ENCODE results near the gene KNSTRN.
A peak's percentile ranks its signal among the peaks of the same experiment; 100 is the strongest.

KNSTRN gene

GRCh38 chr15:40379853-40380252, 2.7 kb upstream of the KNSTRN start:
- DNase-seq (ENCODE audit: extremely low read depth, low read depth), result peak; percentile 96
- no peak for TF ChIP-seq CTCF (IDR thresholded peaks at IDR 0.05; ENCODE audit: low read depth, low read length)

GRCh38 chr15:40380636-40381035, 1.9 kb upstream of the KNSTRN start:
- no peak for TF ChIP-seq CTCF (IDR thresholded peaks at IDR 0.05; ENCODE audit: low read depth, low read length)
- DNase-seq (ENCODE audit: extremely low read depth, low read depth), result no peak

DNA sequence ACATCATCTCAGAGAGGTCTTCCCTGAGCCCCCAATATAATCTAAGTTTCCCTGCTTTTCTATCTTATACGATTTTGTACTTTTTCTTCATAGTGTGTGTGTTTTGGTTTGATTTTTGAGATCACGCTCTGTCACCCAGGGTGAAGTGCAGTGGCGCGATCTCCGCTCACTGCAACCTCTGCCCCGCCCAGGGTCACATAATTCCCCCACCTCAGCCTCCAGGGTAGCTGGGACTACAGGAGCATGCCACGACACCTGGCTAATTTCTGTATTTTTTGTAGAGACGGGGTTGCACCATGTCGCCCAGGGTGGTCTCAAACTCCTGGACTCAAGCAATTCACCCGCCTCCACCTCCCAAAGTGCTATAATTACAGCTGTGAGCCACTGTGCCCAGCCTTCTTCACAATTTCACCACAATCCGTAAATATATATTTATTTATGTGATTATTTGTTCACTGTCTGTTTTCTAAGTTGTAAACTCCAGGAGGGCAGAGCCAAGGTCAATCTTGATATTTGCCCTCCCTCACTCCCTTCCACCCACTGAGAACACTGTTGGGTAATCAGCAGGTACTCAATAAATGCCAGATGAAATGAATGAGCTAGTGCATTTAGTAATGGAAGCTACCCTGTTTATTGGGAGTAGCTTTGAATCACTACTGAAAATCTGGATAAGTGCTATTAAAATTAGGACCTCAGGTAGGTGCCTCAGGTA, 547 bp upstream of the KNSTRN start:
- TF ChIP-seq CTCF (IDR thresholded peaks at IDR 0.05; ENCODE audit: low read depth, low read length), result no peak
- DNase-seq (ENCODE audit: extremely low read depth, low read depth), result no peak

DNA sequence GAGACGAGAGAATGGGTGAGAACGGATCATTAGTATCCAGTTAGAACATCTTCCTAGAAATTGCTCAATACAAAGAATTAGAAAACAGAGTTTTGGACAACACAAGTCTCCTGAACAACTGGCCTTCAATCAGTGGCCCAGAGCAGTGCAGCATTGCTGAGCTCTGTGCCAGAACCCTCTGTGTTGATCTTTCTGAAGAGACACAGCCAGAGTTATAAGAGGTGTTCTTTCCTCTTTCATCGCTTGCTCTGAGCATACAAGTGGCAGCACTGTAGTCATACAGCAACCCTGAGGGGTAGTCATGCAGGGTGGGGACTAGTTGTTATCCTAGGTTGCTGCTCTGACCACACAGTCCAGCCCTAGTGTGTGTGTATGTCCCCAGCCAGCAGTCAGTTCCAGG, 4.0 kb downstream of the KNSTRN start:
- TF ChIP-seq CTCF (IDR thresholded peaks at IDR 0.05; ENCODE audit: low read depth, low read length), result no peak
- no peak for DNase-seq (ENCODE audit: extremely low read depth, low read depth)

DNA sequence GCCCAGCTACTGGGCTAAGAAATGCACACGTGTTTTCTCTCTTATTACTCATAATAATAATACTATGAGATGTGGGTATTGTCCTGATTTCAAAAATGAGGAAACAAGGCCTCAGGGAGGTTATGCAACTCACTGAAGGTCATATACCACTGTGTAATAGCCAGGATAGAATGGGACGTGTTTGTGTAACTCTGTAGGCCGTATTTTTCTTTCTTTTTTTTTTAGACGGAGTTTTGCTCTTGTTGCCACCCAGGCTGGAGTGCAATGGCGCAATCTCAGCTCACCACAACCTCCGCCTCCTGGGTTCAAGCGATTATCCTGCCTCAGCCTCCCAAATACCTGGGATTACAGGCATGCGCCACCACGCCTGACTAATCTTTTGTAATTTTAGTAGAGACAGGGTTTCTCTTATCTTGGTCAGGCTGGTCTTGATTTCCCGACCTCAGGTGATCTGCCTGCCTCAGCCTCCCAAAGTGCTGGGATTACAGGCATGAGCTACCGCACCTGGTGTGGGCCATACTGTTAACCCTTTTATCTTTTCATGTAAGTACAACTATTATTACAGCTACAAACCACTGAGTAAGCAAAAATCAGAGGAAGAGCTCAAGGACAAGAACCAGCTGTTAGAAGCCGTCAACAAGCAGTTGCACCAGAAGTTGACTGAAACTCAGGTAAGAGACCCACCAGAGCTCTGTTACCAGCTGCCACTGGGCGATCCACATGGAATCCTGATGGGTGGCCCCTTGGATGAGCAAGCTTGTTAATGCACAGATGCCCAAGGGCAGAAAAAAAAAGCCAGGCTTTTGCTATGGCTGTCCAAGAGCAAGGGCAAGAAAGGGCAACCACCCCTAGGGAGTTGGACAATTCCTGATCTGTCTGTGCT, 6.7 kb downstream of the KNSTRN start:
- TF ChIP-seq CTCF (IDR thresholded peaks at IDR 0.05; ENCODE audit: low read depth, low read length), result no peak
- DNase-seq (ENCODE audit: extremely low read depth, low read depth), result no peak

DNA sequence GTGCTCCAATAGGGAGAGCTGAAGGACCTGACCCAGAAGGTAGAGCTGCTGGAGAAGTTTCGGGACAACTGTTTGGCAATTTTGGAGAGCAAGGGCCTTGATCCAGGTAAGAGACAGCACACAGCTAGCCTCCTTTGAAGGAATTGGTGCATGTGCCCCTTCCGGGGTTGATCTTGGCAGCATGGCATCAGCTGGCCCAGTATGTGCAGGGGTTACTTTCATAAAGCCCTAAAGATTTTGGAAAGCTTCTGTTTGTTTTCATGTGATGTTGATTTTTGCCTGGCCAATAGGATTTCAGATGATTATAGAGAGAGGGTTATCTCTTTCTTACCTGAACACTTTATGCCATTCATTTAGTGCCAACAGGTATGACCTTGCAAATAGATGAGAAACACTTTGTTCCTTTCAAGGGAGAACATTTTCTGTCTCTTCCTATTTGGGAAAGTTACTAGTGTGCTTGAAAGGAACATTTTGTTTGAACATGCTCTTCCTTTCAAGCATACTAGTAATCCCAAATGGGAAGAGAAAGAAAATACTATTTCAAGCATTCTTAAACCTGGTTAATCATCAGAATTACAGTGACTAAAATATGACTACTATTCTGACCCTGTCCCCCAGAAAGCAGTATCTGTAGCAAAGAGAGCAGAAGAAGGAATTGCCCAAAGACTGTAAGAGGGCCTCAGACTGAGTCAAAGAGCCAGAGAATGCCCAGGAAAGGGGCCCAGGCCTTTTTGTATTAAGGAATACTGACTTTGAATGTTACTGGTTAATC, 7.5 kb downstream of the KNSTRN start:
- no peak for DNase-seq (ENCODE audit: extremely low read depth, low read depth)
- TF ChIP-seq CTCF (IDR thresholded peaks at IDR 0.05; ENCODE audit: low read depth, low read length), result no peak
